CD4-positive, alpha-beta T cell treated with Interleukin-17A for 1 hour (primary cell): Measurements from ENCODE around the gene LCMT2.

Source experiments
- DNase-seq: peaks from one replicate; pipeline ENCODE4 v3.0.0-alpha.2; 2020

LCMT2 gene

DNA sequence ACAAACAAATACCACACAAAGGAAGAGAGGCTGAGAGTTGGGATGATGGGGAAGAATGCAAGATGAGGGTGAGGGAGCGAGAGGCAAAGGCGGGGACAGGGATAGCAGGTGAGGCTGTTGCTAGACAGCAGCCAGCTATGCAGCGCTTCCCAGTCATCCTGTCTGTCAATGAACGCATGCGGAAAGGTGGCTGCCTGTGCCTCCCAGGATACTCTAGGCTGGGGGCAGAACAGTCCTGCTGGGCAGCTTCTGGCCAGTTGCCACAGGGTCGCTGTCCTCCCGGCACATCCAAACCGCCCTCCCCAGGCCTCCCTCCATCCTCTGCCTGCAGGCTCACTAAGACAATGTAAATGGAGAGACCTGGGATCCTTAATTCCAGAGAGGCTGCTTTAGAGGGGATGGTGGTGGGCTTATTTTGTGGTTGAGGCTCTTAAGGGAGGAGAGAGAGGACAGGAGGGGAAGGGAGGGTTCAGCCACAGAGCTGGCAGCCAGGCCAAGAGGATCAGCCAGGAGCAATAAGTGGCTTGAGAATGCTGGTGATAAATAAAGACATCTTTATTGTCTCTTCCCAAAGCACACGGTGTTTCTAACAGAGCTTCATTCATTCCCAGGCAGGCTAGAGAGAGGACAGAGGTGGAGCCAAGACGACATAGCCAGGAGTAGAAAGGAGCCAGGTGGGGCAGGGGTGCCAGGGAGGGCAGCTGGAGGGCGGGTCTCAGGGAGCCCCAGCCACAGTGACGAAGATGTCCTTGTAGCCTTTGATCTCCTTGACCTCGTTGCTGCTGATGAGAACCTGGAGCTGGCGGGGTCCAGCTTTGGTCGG, 54.4 kb downstream of the LCMT2 start:
- no peak for DNase-seq

GRCh38 chr15:43274136-43274535, 56.2 kb downstream of the LCMT2 start:
- DNase-seq: no peak
